HFF-Myc (cell line): ENCODE results near the gene WDFY2.

Source experiments
- DNase-seq: peaks from one replicate; pipeline ENCODE4 v3.0.0-alpha.2; 2011; ENCODE audit warnings: low read depth; ENCODE audit errors: extremely low read depth
- H3K4me3 ChIP-seq: replicated peaks from 2 replicates; pipeline ENCODE4 v1.5.1; 2011; ENCODE audit warnings: low read depth, mild to moderate bottlenecking, control low read depth, low read length
- TF ChIP-seq, protein P1 (sequence below): IDR thresholded peaks from 2 replicates; pipeline ENCODE4 v1.5.1; 2012; ENCODE audit warnings: mild to moderate bottlenecking, low read depth, low read length, control low read depth; ENCODE audit errors: missing control alignments

WDFY2 gene

DNA sequence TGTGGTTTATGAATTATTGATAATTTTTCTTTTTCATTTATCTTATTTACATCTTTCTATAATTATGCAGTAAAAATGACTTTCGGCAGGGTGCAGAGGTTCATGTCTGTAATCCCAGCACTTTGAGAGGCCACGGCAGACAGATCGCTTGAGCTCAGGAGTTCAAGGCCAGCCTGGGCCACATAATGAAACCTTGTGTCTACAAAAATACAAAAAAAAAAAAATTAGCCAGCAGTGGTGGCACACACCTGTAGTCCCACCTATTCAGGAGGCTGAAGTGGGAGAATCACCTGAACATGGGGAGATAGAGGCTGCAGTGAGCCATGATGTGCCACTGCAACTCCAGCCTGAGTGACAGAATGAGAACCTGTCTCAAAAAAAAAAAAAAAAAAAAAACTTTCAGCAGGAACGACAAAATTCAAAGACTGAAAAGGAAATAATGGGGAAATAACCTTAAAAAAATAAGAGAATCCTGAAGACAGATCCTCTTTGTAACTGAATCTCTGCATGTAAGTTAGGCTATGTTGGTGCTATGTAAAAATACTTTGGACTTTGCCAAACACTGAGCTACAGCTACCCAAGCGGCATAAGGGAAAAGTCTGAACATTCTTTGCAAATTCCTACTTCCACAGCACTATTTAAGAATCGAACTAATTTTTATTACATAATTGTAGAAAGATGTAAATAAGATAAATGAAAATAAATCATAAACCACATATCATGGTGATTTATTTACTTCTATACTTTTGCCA is 36.7 kb upstream of the WDFY2 start:
- no peak overlapping the region for H3K4me3 ChIP-seq
- no peak for DNase-seq
- TF ChIP-seq, protein P1, sequence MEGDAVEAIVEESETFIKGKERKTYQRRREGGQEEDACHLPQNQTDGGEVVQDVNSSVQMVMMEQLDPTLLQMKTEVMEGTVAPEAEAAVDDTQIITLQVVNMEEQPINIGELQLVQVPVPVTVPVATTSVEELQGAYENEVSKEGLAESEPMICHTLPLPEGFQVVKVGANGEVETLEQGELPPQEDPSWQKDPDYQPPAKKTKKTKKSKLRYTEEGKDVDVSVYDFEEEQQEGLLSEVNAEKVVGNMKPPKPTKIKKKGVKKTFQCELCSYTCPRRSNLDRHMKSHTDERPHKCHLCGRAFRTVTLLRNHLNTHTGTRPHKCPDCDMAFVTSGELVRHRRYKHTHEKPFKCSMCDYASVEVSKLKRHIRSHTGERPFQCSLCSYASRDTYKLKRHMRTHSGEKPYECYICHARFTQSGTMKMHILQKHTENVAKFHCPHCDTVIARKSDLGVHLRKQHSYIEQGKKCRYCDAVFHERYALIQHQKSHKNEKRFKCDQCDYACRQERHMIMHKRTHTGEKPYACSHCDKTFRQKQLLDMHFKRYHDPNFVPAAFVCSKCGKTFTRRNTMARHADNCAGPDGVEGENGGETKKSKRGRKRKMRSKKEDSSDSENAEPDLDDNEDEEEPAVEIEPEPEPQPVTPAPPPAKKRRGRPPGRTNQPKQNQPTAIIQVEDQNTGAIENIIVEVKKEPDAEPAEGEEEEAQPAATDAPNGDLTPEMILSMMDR, result no peak

DNA sequence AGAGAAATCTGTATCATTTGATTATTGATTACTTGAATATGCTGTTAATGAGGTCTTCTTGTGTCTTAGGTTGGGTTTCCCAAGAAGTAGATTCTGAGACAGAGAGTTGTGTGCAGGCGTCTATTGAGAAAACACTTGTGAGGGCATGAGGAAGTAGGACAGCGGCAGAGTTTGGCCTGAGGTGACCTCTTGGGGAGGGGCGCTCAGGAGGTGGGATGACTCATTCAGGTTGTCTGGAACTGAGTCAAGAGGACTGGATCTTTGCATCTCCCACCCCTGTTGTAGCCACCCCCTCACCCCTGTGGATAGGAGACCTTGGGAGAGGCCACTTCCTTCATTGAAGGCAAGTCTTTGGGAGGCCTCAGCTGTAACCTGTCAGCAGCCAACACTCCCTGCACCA is 35.2 kb upstream of the WDFY2 start:
- no peak for DNase-seq
- H3K4me3 ChIP-seq, result no peak overlapping the region
- TF ChIP-seq, protein P1, result no peak

GRCh38 chr13:51549593-51549992 is 34.7 kb upstream of the WDFY2 start:
- no peak overlapping the region for H3K4me3 ChIP-seq
- TF ChIP-seq, protein P1, result no peak
- DNase-seq, result no peak

GRCh38 chr13:51550151-51550550 is 34.1 kb upstream of the WDFY2 start:
- no peak for DNase-seq
- no peak overlapping the region for H3K4me3 ChIP-seq
- TF ChIP-seq, protein P1, result no peak

GRCh38 chr13:51551416-51551815 is 32.8 kb upstream of the WDFY2 start:
- no peak overlapping the region for H3K4me3 ChIP-seq
- DNase-seq, result no peak
- TF ChIP-seq, protein P1, result no peak

DNA sequence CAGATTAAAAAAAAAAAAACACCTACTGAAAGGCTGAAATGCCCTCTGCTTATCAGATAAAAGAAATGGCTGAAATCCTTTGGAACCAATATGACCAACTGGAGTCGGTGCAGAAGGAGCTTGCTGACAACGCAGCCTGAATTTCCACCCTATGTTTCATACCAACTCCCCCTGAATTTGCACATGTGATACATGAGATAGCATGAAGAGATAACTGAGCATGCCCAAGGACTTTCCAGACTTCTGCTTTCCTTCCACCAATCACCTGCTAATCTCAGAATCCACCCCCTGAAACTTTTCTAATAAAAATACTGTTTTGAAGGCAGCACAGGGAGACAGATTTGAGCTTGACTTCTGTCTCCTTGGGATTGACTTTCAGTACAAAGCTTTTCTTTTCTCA is 32.2 kb upstream of the WDFY2 start:
- TF ChIP-seq, protein P1, result no peak
- no peak overlapping the region for H3K4me3 ChIP-seq
- no peak for DNase-seq

DNA sequence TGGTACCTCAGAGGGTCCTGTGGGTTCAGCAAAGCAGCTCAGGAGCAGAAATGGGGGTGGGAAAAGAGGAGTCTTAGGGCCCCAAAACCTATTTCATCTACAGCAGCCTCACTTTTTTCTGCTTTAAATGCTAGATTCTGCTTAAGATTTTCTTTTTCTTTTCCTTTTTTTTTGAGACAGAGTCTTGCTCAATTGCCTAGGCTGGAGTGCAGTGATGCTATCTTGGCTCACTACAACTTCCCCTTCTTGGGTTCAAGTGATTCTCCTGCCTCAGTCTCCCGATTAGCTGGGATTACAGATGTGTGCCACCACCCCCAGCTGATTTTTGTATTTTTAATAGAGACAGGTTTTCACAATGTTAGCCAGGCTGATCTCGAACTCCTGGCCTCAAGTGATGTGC is 30.7 kb upstream of the WDFY2 start:
- DNase-seq, result no peak
- TF ChIP-seq, protein P1, result no peak
- H3K4me3 ChIP-seq, result no peak overlapping the region
